Gastrocnemius medialis (tissue), 4 donors: ENCODE data around the gene CBARP. TPM values are rescaled to one million over a fixed set of nuclear protein-coding genes. Genes with fewer than 3 reads are reported as not detected.
A peak's percentile ranks its signal among the peaks of the same experiment; 100 is the strongest.

Experiments used
- ATAC-seq, 2 donors: fragments of 150-250 bp; one replicate each; pipeline ENCODE4 v1.9.1; 2016
- DNase-seq, 2 donors: peaks; one replicate each; pipeline ENCODE4 v3.0.0-alpha.2; 2019
- H3K27ac ChIP-seq, 4 donors: fragments of 200-600 bp; sonication (generic); 1 replicate in 1 of 4; 2 replicates in 3 of 4; pipeline ENCODE4 v1.5.1; 2016 to 2018; ENCODE audit warnings: mild to moderate bottlenecking in 2 of 4, moderate library complexity in 1 of 4
- H3K27me3 ChIP-seq, 3 donors: fragments of 200-600 bp; sonication (generic) in 2 of 3; 1 replicate in 1 of 3; 2 replicates in 2 of 3; pipeline versions ENCODE4 v1.5.1 to v1.6.0; 2016 to 2019; ENCODE audit warnings: mild to moderate bottlenecking in 1 of 3, moderate library complexity in 1 of 3
- H3K36me3 ChIP-seq, 2 donors: fragments of 200-600 bp; sonication (generic) in 1 of 2; one replicate each; pipeline ENCODE4 v1.5.1; 2017 to 2018
- H3K4me1 ChIP-seq, 2 donors: fragments of 200-600 bp; sonication (generic) in 1 of 2; one replicate each; pipeline ENCODE4 v1.5.1; 2016 to 2017; ENCODE audit warnings: mild to moderate bottlenecking in 2 of 2
- H3K4me3 ChIP-seq, 4 donors: fragments of 200-600 bp; sonication (generic) in 3 of 4; 1 replicate in 1 of 4; 2 replicates in 3 of 4; pipeline ENCODE4 v1.5.1; 2016 to 2019; ENCODE audit warnings: mild to moderate bottlenecking in 2 of 4
- H3K9me3 ChIP-seq, 3 donors: fragments of 200-600 bp; sonication (generic) in 2 of 3; 1 replicate in 1 of 3; 2 replicates in 2 of 3; pipeline ENCODE4 v1.5.1; 2016 to 2019
- POLR2A ChIP-seq, 2 donors: fragments of 450-650 bp; IDR thresholded peaks; one replicate each; pipeline ENCODE4 v1.6.1; 2017; ENCODE audit warnings: antibody characterized with exemption in 2 of 2, mild to moderate bottlenecking in 2 of 2, moderate library complexity in 2 of 2
- in situ Hi-C, 4 donors: fragments of 200-750 bp; cut with MboI; loops; one replicate each; pipeline versions ENCODE4 v1.15.0 to v1.8.0; 2017; ENCODE audit warnings: low sequenced_read_pairs in 4 of 4
- intact Hi-C: fragments of 100-400 bp; cut with DNase I; formaldehyde crosslinking; loops from one replicate; pipeline ENCODE4 v1.15.1; 2023; ENCODE audit warnings: low total_unique reads
- total RNA-seq, 4 donors: library from RNA; depleted of rRNA; stranded (reverse); fragments of >200 nt; gene quantifications; one replicate each; pipeline versions ENCODE4 v1.1.0 to v1.2.3, GENCODE V29; 2016
- TF ChIP-seq, protein P1 (sequence below), 5 experiments: fragments of 450-650 bp in 3 of 5; fragments of 200-600 bp in 2 of 5; sonication (generic) in 2 of 5; IDR thresholded peaks in 4 of 5; conservative IDR thresholded peaks in 1 of 5; 1 replicate in 4 of 5; 2 replicates in 1 of 5; pipeline ENCODE4 v1.5.1; 2016 to 2019; ENCODE audit warnings: antibody characterized with exemption in 5 of 5, mild to moderate bottlenecking in 3 of 5, moderate library complexity in 3 of 5

CBARP gene
- total RNA-seq, 4 donors from 2014 or later: 0.10 to 1.3 (median 0.53) TPM

DNA sequence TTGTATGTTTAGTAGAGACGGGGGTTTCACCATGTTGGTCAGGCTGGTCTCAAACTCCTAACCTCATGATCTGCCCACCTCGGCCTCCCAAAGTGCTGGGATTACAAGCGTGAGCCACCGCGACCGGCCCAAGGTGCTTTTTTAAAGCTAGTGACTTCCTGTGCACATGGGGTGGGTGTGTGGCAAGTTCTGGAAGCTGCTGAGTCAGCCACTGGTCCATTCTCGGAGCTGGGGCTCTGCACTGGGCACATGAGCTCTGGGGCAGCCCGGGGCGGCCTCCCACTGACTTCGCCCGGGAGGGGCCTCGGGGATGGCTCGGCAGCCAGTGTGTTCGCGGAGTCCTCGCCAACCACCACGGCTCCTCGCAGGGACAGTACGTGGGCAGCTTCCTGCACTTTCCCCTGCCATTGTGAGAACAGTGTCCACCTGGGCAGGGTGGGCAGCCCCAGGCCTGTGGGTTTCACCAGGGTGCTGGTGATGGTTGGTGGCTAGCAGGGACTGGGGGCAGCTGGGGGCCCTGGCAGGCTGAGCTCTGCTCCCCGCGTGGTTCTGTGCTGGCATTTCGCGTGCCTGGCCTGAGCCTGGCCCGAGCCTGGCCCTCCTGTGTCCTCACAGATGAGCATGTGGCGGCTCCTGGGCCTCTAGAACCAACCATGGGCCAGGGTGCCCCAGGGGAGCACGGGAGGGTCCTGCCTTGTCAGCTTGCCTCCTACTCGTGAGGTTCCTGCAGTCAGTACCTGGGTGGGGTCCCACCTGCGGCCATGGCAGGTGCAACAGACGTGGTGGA is 12.2 kb downstream of the CBARP start:
- H3K36me3 ChIP-seq: peaks cover 0 to 48% of the 10 kb centered on the region in 2 donors
- no peak for TF ChIP-seq POLR2A (IDR thresholded peaks at IDR 0.05)
- TF ChIP-seq, protein P1, sequence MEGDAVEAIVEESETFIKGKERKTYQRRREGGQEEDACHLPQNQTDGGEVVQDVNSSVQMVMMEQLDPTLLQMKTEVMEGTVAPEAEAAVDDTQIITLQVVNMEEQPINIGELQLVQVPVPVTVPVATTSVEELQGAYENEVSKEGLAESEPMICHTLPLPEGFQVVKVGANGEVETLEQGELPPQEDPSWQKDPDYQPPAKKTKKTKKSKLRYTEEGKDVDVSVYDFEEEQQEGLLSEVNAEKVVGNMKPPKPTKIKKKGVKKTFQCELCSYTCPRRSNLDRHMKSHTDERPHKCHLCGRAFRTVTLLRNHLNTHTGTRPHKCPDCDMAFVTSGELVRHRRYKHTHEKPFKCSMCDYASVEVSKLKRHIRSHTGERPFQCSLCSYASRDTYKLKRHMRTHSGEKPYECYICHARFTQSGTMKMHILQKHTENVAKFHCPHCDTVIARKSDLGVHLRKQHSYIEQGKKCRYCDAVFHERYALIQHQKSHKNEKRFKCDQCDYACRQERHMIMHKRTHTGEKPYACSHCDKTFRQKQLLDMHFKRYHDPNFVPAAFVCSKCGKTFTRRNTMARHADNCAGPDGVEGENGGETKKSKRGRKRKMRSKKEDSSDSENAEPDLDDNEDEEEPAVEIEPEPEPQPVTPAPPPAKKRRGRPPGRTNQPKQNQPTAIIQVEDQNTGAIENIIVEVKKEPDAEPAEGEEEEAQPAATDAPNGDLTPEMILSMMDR (IDR thresholded peaks at IDR 0.05 in 4 of 5, conservative IDR thresholded peaks at IDR 0.05 in 1 of 5): no peak
- H3K27me3 ChIP-seq: no peaks in the 10 kb centered on the region
- in situ Hi-C loops (no loop called here), intact Hi-C loops (no loop called here)
- DNase-seq: no peak
- H3K27ac ChIP-seq: no peak overlapping the region
- H3K4me1 ChIP-seq: peaks cover 9 to 22% of the 10 kb centered on the region in 2 donors
- H3K4me3 ChIP-seq: no peak overlapping the region
- H3K9me3 ChIP-seq: no peaks in the 10 kb centered on the region
- ATAC-seq: no peak

DNA sequence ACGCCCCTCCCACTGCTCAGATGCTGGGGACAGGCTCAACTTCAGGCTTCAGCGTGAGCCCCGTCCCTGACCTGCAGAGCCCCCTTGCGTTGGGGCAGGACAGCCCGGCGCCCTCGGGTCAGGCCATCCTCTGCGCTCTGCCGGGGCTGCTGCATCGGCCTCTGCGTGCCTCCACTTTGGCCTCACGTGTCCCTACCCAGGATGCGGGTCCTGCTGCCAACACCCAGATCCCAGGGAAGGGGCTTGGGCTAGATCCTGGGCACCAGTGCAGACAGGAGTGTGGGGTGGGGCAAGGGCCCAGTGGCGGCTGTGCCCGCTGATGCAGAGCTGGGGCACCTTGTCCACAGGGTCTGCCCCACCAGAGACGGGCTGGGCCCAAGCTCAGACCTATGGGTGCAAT is 13.0 kb downstream of the CBARP start:
- H3K27ac ChIP-seq: no peak overlapping the region
- peaks cover 0 to 49% of the 10 kb centered on the region in 2 donors for H3K36me3 ChIP-seq
- intact Hi-C loops (no loop called here), in situ Hi-C loops (no loop called here)
- no peaks in the 10 kb centered on the region for H3K27me3 ChIP-seq
- no peaks in the 10 kb centered on the region for H3K9me3 ChIP-seq
- H3K4me1 ChIP-seq: peaks cover 9 to 28% of the 10 kb centered on the region in 2 donors
- no peak for ATAC-seq
- no peak overlapping the region for H3K4me3 ChIP-seq
- no peak for DNase-seq
- TF ChIP-seq POLR2A (IDR thresholded peaks at IDR 0.05): no peak
- TF ChIP-seq, protein P1 (IDR thresholded peaks at IDR 0.05 in 4 of 5, conservative IDR thresholded peaks at IDR 0.05 in 1 of 5): no peak

DNA sequence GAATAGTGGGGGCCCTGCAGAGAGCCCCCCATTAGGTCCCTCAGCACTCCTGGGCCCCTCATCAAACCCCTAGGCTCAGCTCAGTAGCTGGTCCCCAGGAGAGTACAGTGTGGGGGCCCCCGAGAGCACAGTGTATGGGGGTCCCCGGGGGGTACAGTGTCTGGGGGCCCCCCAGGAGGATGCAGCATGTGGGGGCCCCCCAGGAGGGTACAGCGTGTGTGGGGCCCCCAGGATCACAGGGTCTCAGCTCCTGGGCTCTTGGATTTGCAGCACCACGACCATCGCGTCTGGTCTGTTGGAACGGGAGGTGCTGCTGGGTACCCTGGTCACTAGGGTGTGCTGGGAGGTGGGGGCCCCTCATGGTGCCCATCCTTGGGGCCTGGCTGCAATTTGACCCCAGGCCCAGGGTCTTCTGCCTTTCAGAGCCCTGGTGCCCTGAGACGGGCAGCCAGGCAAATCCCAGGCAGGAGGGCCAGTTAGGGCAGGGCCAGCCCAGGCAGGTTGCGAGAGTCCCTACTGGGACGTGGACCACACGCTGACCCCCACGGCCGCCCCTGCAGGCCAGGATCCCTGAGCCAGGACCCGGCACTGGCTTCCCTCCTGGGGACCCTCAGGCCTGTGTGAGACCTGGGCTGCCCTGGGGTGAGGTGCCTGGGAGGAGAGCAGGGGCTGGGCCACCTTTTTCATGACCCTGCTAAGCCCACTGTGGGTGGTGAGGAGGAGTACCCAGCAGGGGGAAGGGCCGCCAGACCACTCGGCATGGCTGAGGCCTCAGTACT is 13.6 kb downstream of the CBARP start:
- Histone ChIP-seq H3K27ac (no peak overlapping the region), H3K27me3 (no peaks in the 10 kb centered on the region), H3K9me3 (no peaks in the 10 kb centered on the region), H3K4me3 (no peak overlapping the region), H3K4me1 (peaks cover 10 to 30% of the 10 kb centered on the region in 2 donors), H3K36me3 (peaks cover 0 to 49% of the 10 kb centered on the region in 2 donors)
- intact Hi-C loops: no loop called here
- in situ Hi-C loops: no loop called here
- ATAC-seq (no peak), DNase-seq (no peak)
- TF ChIP-seq, protein P1 (IDR thresholded peaks at IDR 0.05 in 4 of 5, conservative IDR thresholded peaks at IDR 0.05 in 1 of 5): no peak
- no peak for TF ChIP-seq POLR2A (IDR thresholded peaks at IDR 0.05)

DNA sequence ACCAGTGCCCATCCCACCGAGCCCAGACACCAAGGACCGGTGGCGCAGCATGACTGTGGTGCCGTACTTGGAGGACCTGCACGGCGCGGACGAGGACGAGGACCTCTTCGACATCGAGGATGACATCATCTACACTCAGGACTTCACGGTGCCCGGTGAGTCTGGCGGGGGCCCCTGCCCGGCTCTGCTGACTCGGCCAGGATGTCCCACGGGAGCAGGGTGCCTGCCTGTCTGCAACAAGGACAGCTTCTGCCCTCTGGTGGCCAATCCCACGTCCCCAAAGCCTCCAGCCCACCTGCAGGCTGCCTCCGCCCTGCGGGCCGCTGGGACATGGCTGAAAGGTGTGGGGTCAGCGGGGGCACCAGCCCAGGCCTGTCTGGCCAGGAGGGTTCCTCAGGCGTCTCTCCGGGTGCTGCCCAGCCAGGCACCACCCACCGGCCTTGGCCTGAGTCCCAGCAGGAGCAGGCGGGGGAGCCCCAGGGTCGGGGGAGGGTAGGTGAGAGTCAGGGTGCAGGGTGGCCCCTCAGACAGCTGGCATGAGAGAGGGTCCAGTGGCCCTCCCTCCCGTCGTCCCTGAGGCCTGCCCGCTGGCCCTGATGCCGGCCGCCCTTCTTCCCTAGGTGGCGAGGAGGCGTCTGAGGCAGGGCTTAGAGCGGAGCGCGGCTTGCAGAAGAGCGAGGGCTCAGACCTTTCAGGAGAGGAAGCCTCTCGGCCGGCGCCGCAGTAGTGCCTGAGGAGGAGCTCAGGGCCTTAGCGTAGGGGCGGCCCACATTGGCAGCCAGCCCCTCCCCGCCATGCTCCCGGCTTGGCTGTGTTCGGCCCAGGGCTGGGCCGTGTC is 14.6 kb downstream of the CBARP start:
- no peaks in the 10 kb centered on the region for H3K9me3 ChIP-seq
- in situ Hi-C loops (no loop called here), intact Hi-C loops (no loop called here)
- H3K4me1 ChIP-seq: peaks cover 18 to 39% of the 10 kb centered on the region in 2 donors
- DNase-seq (no peak), ATAC-seq (no peak)
- TF ChIP-seq, protein P1 (IDR thresholded peaks at IDR 0.05 in 4 of 5, conservative IDR thresholded peaks at IDR 0.05 in 1 of 5): peak in 4 of 5 experiments; percentile 35 to 57 (median 56)
- TF ChIP-seq POLR2A (IDR thresholded peaks at IDR 0.05): no peak
- H3K27me3 ChIP-seq: no peaks in the 10 kb centered on the region
- H3K4me3 ChIP-seq: no peak overlapping the region
- H3K36me3 ChIP-seq: peaks cover 0 to 49% of the 10 kb centered on the region in 2 donors
- peak overlapping the region in 1 of 4 donors; percentile 14 for H3K27ac ChIP-seq
